SK-N-SH treated with all-trans-retinoic acid at 6 μM for 48 hours (cell line): ENCODE data around the gene UBR3.

ENCODE experiments used
- ATAC-seq: fragments of 200-7000 bp; cut with Tn5 transposase; 3 replicates; pipeline ENCODE4 v1.9.1; 2020; ENCODE audit warnings: mild to moderate bottlenecking, moderate library complexity
- ARNTL ChIP-seq: fragments of 450-650 bp; formaldehyde crosslinking; IDR thresholded peaks from 2 replicates; pipeline ENCODE4 v1.5.0; 2020; ENCODE audit warnings: low read depth, mild to moderate bottlenecking, moderate library complexity, borderline replicate concordance
- BACH2 ChIP-seq: fragments of 250-450 bp; sonication (Bioruptor Pico); IDR thresholded peaks from 2 replicates; pipeline ENCODE4 v1.9.0; 2021; ENCODE audit warnings: mild to moderate bottlenecking, borderline replicate concordance
- CREB5 ChIP-seq: fragments of 250-450 bp; sonication (Bioruptor Pico); IDR thresholded peaks from 2 replicates; pipeline ENCODE4 v1.5.1; 2020; ENCODE audit warnings: low read depth, mild to moderate bottlenecking, moderate library complexity
- CSDC2 ChIP-seq: fragments of 250-450 bp; sonication (Bioruptor Pico); IDR thresholded peaks from 2 replicates; pipeline ENCODE4 v1.5.0; 2020; ENCODE audit warnings: mild to moderate bottlenecking, moderate library complexity
- CSRNP3 ChIP-seq: fragments of 250-450 bp; sonication (Bioruptor Pico); IDR thresholded peaks from 2 replicates; pipeline ENCODE4 v1.5.1; 2021; ENCODE audit warnings: mild to moderate bottlenecking, moderate library complexity
- ESRRG ChIP-seq: fragments of 250-450 bp; sonication (Bioruptor Pico); IDR thresholded peaks from 2 replicates; pipeline ENCODE4 v1.6.1; 2021; ENCODE audit warnings: mild to moderate bottlenecking
- ISL1 ChIP-seq: fragments of 250-450 bp; sonication (Bioruptor Pico); IDR thresholded peaks from 2 replicates; pipeline ENCODE4 v2.1.2; 2022; ENCODE audit warnings: mild to moderate bottlenecking, moderate library complexity
- OSR1 ChIP-seq: fragments of 250-450 bp; sonication (Bioruptor Pico); IDR thresholded peaks from 2 replicates; pipeline ENCODE4 v1.8.0; 2022; ENCODE audit warnings: moderate library complexity, mild to moderate bottlenecking, inconsistent platforms
- PATZ1 ChIP-seq: fragments of 250-450 bp; sonication (Bioruptor Pico); IDR thresholded peaks from 2 replicates; pipeline ENCODE4 v1.8.0; 2020; ENCODE audit warnings: mild to moderate bottlenecking, moderate library complexity, borderline replicate concordance
- POU6F1 ChIP-seq: fragments of 250-450 bp; sonication (Bioruptor Pico); IDR thresholded peaks from 2 replicates; pipeline ENCODE4 v1.8.0; 2021; ENCODE audit warnings: low read depth, mild to moderate bottlenecking, moderate library complexity, borderline replicate concordance
- PPARA ChIP-seq: fragments of 250-450 bp; sonication (Bioruptor Pico); IDR thresholded peaks from 2 replicates; pipeline ENCODE4 v1.5.0; 2020; ENCODE audit warnings: mild to moderate bottlenecking, borderline replicate concordance
- RARB ChIP-seq: fragments of 250-450 bp; sonication (Bioruptor Pico); IDR thresholded peaks from 2 replicates; pipeline ENCODE4 v1.8.0; 2021; ENCODE audit warnings: mild to moderate bottlenecking, moderate library complexity
- SNAI2 ChIP-seq: fragments of 250-450 bp; sonication (Bioruptor Pico); IDR thresholded peaks from 2 replicates; pipeline ENCODE4 v1.5.0; 2020; ENCODE audit warnings: mild to moderate bottlenecking, moderate library complexity
- TCF4 ChIP-seq: fragments of 250-450 bp; sonication (Bioruptor Pico); IDR thresholded peaks from 2 replicates; pipeline ENCODE4 v1.8.0; 2021; ENCODE audit warnings: mild to moderate bottlenecking, moderate library complexity, borderline replicate concordance
- TOX ChIP-seq: fragments of 250-450 bp; sonication (Bioruptor Pico); IDR thresholded peaks from 2 replicates; pipeline ENCODE4 v1.8.0; 2021; ENCODE audit warnings: mild to moderate bottlenecking, moderate library complexity, borderline replicate concordance
- TSHZ2 ChIP-seq: fragments of 250-450 bp; sonication (Bioruptor Pico); IDR thresholded peaks from 2 replicates; pipeline ENCODE4 v1.5.0; 2020; ENCODE audit warnings: mild to moderate bottlenecking, moderate library complexity
- ZFP3 ChIP-seq: fragments of 250-450 bp; sonication (Bioruptor Pico); IDR thresholded peaks from 2 replicates; pipeline ENCODE4 v1.5.0; 2020; ENCODE audit warnings: mild to moderate bottlenecking, moderate library complexity
- ZFP30 ChIP-seq: fragments of 450-650 bp; formaldehyde crosslinking; IDR thresholded peaks from 2 replicates; pipeline ENCODE4 v1.5.0; 2022; ENCODE audit warnings: mild to moderate bottlenecking, moderate library complexity
- ZNF565 ChIP-seq: fragments of 450-650 bp; formaldehyde crosslinking; conservative IDR thresholded peaks from 2 replicates; pipeline ENCODE4 v1.5.0; 2020; ENCODE audit warnings: low read depth, mild to moderate bottlenecking, moderate library complexity
- ZNF70 ChIP-seq: fragments of 450-650 bp; formaldehyde crosslinking; IDR thresholded peaks from 2 replicates; pipeline ENCODE4 v1.5.0; 2020; ENCODE audit warnings: mild to moderate bottlenecking, moderate library complexity

The UBR3 gene

GRCh38 chr2:169906731-169907130, 79.5 kb downstream of the UBR3 start:
- no peak for TF ChIP-seq ESRRG (CRISPR knock-in tag)
- no peak for TF ChIP-seq ZFP30
- TF ChIP-seq PATZ1 (CRISPR knock-in tag): no peak
- TF ChIP-seq ARNTL (CRISPR knock-in tag): no peak
- TF ChIP-seq TOX: no peak
- TF ChIP-seq CSRNP3: no peak
- TF ChIP-seq SNAI2 (CRISPR knock-in tag): no peak
- no peak for TF ChIP-seq ISL1 (CRISPR knock-in tag)
- no peak for TF ChIP-seq OSR1 (CRISPR knock-in tag)
- TF ChIP-seq CSDC2 (CRISPR knock-in tag): no peak
- TF ChIP-seq POU6F1 (CRISPR knock-in tag): no peak
- TF ChIP-seq BACH2 (CRISPR knock-in tag): no peak
- TF ChIP-seq PPARA (CRISPR knock-in tag): no peak
- TF ChIP-seq TSHZ2 (CRISPR knock-in tag): no peak
- TF ChIP-seq ZNF70 (CRISPR knock-in tag): no peak
- no peak for TF ChIP-seq RARB (CRISPR knock-in tag)
- no peak for TF ChIP-seq CREB5 (CRISPR knock-in tag)
- ATAC-seq: no peak

- ATAC-seq: no peak
- TF ChIP-seq ZNF565 (CRISPR knock-in tag) (no peak), TCF4 (no peak), ZNF70 (CRISPR knock-in tag) (no peak), CSRNP3 (no peak), ZFP3 (CRISPR knock-in tag) (no peak), SNAI2 (CRISPR knock-in tag) (no peak), OSR1 (CRISPR knock-in tag) (no peak)
Observed at GRCh38 chr2:169909376-169909775, 82.1 kb downstream of the UBR3 start.
